Thoracic aorta (tissue), 2 donors: Measurements from ENCODE around the gene KCNB1. TPM values are rescaled to one million over a fixed set of nuclear protein-coding genes. Genes with fewer than 3 reads are reported as not detected.

Experiments
- ATAC-seq: fragments of 150-250 bp; one replicate; pipeline ENCODE4 v1.8.0; 2017; ENCODE audit warnings: low read depth; ENCODE audit not compliant: insufficient number of reproducible peaks, low FRiP score
- DNase-seq: peaks from one replicate; pipeline ENCODE4 v3.0.0-alpha.2; 2020; ENCODE audit warnings: low spot score
- H3K27ac ChIP-seq, 2 donors: fragments of 200-600 bp; sonication (generic); 1 replicate in 1 of 2; 2 replicates in 1 of 2; pipeline ENCODE4 v1.5.1; 2016; ENCODE audit warnings: mild to moderate bottlenecking in 2 of 2, moderate library complexity in 2 of 2
- H3K27me3 ChIP-seq: fragments of 200-600 bp; sonication (generic); replicated peaks from 2 replicates; pipeline ENCODE4 v1.6.0; 2016; ENCODE audit warnings: mild to moderate bottlenecking; ENCODE audit not compliant: insufficient read depth
- H3K36me3 ChIP-seq: fragments of 200-600 bp; sonication (generic); one replicate; pipeline ENCODE4 v1.5.1; 2016
- H3K4me1 ChIP-seq, 2 donors: fragments of 200-600 bp; sonication (generic); 1 replicate in 1 of 2; 2 replicates in 1 of 2; pipeline versions ENCODE4 v1.5.1 to v1.6.0; 2016; ENCODE audit warnings: low read depth in 2 of 2, mild to moderate bottlenecking in 1 of 2; ENCODE audit not compliant: control insufficient read depth in 1 of 2
- H3K4me3 ChIP-seq: fragments of 200-600 bp; sonication (generic); 2 replicates; pipeline ENCODE4 v1.5.1; 2016; ENCODE audit warnings: mild to moderate bottlenecking
- H3K9me3 ChIP-seq: fragments of 200-600 bp; sonication (generic); 2 replicates; pipeline ENCODE4 v1.5.1; 2016
- CTCF ChIP-seq: fragments of 200-600 bp; sonication (generic); IDR thresholded peaks from one replicate; pipeline ENCODE4 v1.5.1; 2019; ENCODE audit warnings: antibody characterized with exemption
- total RNA-seq, 2 donors: library from RNA; depleted of rRNA; stranded (reverse); fragments of >200 nt; gene quantifications; one replicate each; pipeline versions ENCODE4 v1.1.0 to v1.2.3, GENCODE V29; 2016

The KCNB1 gene
- 1 to 10 TPM; 1.4 to 2.3 TPM for total RNA-seq

GRCh38 chr20:49482621-49483017 is at the start of gene KCNB1:
KCNB1 (minus strand) TSS chr20:49482668; CDS start chr20:49482480, 188 bp downstream.
- DNase-seq (no peak), ATAC-seq (no peak)
- H3K4me1 ChIP-seq = peaks cover 16% of the 10 kb centered on the region in 2 donors
- H3K27ac ChIP-seq = no peak within 1 kb of the TSS
- no peaks in the 10 kb centered on the region for H3K36me3 ChIP-seq
- H3K9me3 ChIP-seq = no peaks in the 10 kb centered on the region
- peak within 1 kb of the TSS; percentile 68 for H3K4me3 ChIP-seq
- peak; percentile 13 for TF ChIP-seq CTCF
- H3K27me3 ChIP-seq = peaks cover 4% of the 10 kb centered on the region

GRCh38 chr20:49529470-49529869 is 47.0 kb upstream of the KCNB1 start:
- no peak for TF ChIP-seq CTCF

GRCh38 chr20:49526568-49526967 is 44.1 kb upstream of the KCNB1 start:
- peaks cover 45% of the 10 kb centered on the region for H3K36me3 ChIP-seq

More at GRCh38 chr20:49529470-49529869, 47.0 kb upstream of the KCNB1 start:
- Histone ChIP-seq H3K9me3 (no peaks in the 10 kb centered on the region), H3K4me3 (no peak overlapping the region), H3K27ac (peak overlapping the region; percentile 64 to 80), H3K36me3 (peaks cover 41% of the 10 kb centered on the region), H3K27me3 (no peaks in the 10 kb centered on the region), H3K4me1 (peaks cover 28 to 54% of the 10 kb centered on the region in 2 donors)
- ATAC-seq = no peak
- no peak for DNase-seq

GRCh38 chr20:49526056-49526455 is 43.6 kb upstream of the KCNB1 start:
- H3K36me3 ChIP-seq = peaks cover 49% of the 10 kb centered on the region
- DNase-seq = no peak

More at GRCh38 chr20:49526568-49526967, 44.1 kb upstream of the KCNB1 start:
- Histone ChIP-seq H3K27ac (peak overlapping the region; percentile 77 to 80), H3K9me3 (no peaks in the 10 kb centered on the region), H3K4me1 (peaks cover 32 to 74% of the 10 kb centered on the region in 2 donors), H3K27me3 (no peaks in the 10 kb centered on the region), H3K4me3 (no peak overlapping the region)
- DNase-seq (no peak), ATAC-seq (no peak)
- no peak for TF ChIP-seq CTCF

GRCh38 chr20:49523767-49524360 is 41.4 kb upstream of the KCNB1 start:
- Histone ChIP-seq H3K4me3 (no peak overlapping the region), H3K27me3 (no peaks in the 10 kb centered on the region), H3K9me3 (no peaks in the 10 kb centered on the region), H3K27ac (peak overlapping the region; percentile 50 to 62), H3K36me3 (peaks cover 43% of the 10 kb centered on the region), H3K4me1 (peaks cover 29 to 74% of the 10 kb centered on the region in 2 donors)
- ATAC-seq (no peak), DNase-seq (no peak)
- TF ChIP-seq CTCF = no peak

More at GRCh38 chr20:49526056-49526455, 43.6 kb upstream of the KCNB1 start:
- no peaks in the 10 kb centered on the region for H3K9me3 ChIP-seq
- H3K27me3 ChIP-seq = no peaks in the 10 kb centered on the region
- H3K4me3 ChIP-seq = no peak overlapping the region
- TF ChIP-seq CTCF = no peak
- no peak for ATAC-seq
- H3K27ac ChIP-seq = peak overlapping the region; percentile 57 to 80
- H3K4me1 ChIP-seq = peaks cover 32 to 79% of the 10 kb centered on the region in 2 donors
